Neural cell (in vitro differentiated cells): ENCODE results near the gene MCM9. TPM values are rescaled to one million over a fixed set of nuclear protein-coding genes. Genes with fewer than 3 reads are reported as not detected.

ENCODE experiments used
- H2AFZ ChIP-seq: fragments of 200-600, 300-800 bp; sonication (generic), shearing (Covaris generic); 2 replicates; pipeline ENCODE4 v1.6.0; 2014; ENCODE audit warnings: low read depth, mild to moderate bottlenecking, antibody characterized with exemption, low read length, moderate library complexity
- H3F3A ChIP-seq: fragments of 200-600 bp; shearing (Covaris generic); 2 replicates; pipeline ENCODE4 v1.6.1; 2016; ENCODE audit warnings: mild to moderate bottlenecking, moderate library complexity, mixed read lengths, antibody characterized with exemption, low read length; ENCODE audit not compliant: insufficient read depth, poor library complexity, severe bottlenecking
- H3K27ac ChIP-seq: fragments of 200-600, 300-800 bp; sonication (generic), shearing (Covaris generic); 2 replicates; pipeline ENCODE4 v1.5.1; 2014; ENCODE audit warnings: mild to moderate bottlenecking, low read length, moderate library complexity
- H3K27me3 ChIP-seq: fragments of 300-800, 200-600 bp; sonication (generic), shearing (Covaris generic); 2 replicates; pipeline ENCODE4 v1.6.0; 2014; ENCODE audit warnings: mild to moderate bottlenecking, low read depth, low read length, moderate library complexity; ENCODE audit not compliant: insufficient read depth
- H3K36me3 ChIP-seq: fragments of 300-800, 200-600 bp; sonication (generic), shearing (Covaris generic); 2 replicates; pipeline ENCODE4 v1.5.1; 2014; ENCODE audit warnings: mild to moderate bottlenecking, antibody characterized with exemption, low read length, moderate library complexity; ENCODE audit not compliant: insufficient read depth
- H3K4me2 ChIP-seq: fragments of 300-800, 200-600 bp; sonication (generic), shearing (Covaris generic); 2 replicates; pipeline ENCODE4 v1.6.0; 2014; ENCODE audit warnings: mild to moderate bottlenecking, low read length
- H3K4me3 ChIP-seq: fragments of 300-800, 200-600 bp; sonication (generic), shearing (Covaris generic); 2 replicates; pipeline ENCODE4 v1.5.1; 2014; ENCODE audit warnings: mild to moderate bottlenecking, low read length, moderate library complexity
- H3K79me2 ChIP-seq: fragments of 200-600 bp; shearing (Covaris generic); replicated peaks from 2 replicates; pipeline ENCODE4 v1.6.0; 2014; ENCODE audit warnings: mild to moderate bottlenecking, low read length, moderate library complexity; ENCODE audit not compliant: insufficient read depth
- H3K9ac ChIP-seq: fragments of 300-800, 200-600 bp; sonication (generic), shearing (Covaris generic); 2 replicates; pipeline ENCODE4 v1.6.1; 2016; ENCODE audit warnings: mild to moderate bottlenecking, low read length, mixed read lengths
- H3K9me2 ChIP-seq: fragments of 200-600 bp; shearing (Covaris generic); 2 replicates; pipeline ENCODE4 v1.6.1; 2016; ENCODE audit warnings: mild to moderate bottlenecking, low read length, mixed read lengths; ENCODE audit not compliant: insufficient read depth
- H3K9me3 ChIP-seq: fragments of 200-600, 300-800 bp; sonication (generic), shearing (Covaris generic); 2 replicates; pipeline ENCODE4 v1.6.1; 2016; ENCODE audit warnings: mild to moderate bottlenecking, mixed run types, low read length, moderate library complexity, mixed read lengths
- H4K20me1 ChIP-seq: fragments of 200-600 bp; shearing (Covaris generic); 2 replicates; pipeline ENCODE4 v1.6.1; 2016; ENCODE audit warnings: mild to moderate bottlenecking, mixed run types; ENCODE audit not compliant: insufficient read depth
- EP300 ChIP-seq: fragments of 450-650 bp; conservative IDR thresholded peaks from 2 replicates; pipeline ENCODE4 v1.6.1; 2014; ENCODE audit warnings: antibody characterized with exemption, mild to moderate bottlenecking, moderate library complexity; ENCODE audit not compliant: poor library complexity, severe bottlenecking
- EZH2 ChIP-seq: fragments of 200-600, 300-800 bp; shearing (Covaris generic), sonication (generic); IDR thresholded peaks from 2 replicates; pipeline ENCODE4 v1.6.1; 2014; ENCODE audit warnings: antibody characterized with exemption, low read length, borderline replicate concordance, mild to moderate bottlenecking; ENCODE audit not compliant: insufficient read depth, poor library complexity, severe bottlenecking
- MXI1 ChIP-seq: fragments of 450-650 bp; conservative IDR thresholded peaks from 2 replicates; pipeline ENCODE4 v1.6.1; 2014; ENCODE audit warnings: antibody characterized with exemption, mild to moderate bottlenecking; ENCODE audit not compliant: poor library complexity, severe bottlenecking
- POLR2AphosphoS5 ChIP-seq: IDR thresholded peaks from 2 replicates; pipeline ENCODE4 v1.6.1; 2012
- RAD21 ChIP-seq: fragments of 450-650 bp; conservative IDR thresholded peaks from 2 replicates; pipeline ENCODE4 v1.6.1; 2014; ENCODE audit warnings: antibody characterized with exemption, mild to moderate bottlenecking, moderate library complexity
- SMC3 ChIP-seq: fragments of 450-650 bp; conservative IDR thresholded peaks from 2 replicates; pipeline ENCODE4 v1.6.1; 2014; ENCODE audit warnings: antibody characterized with exemption, mild to moderate bottlenecking, moderate library complexity; ENCODE audit not compliant: poor library complexity
- TAF1 ChIP-seq: IDR thresholded peaks from 2 replicates; pipeline ENCODE4 v1.6.1; 2012; ENCODE audit warnings: low read depth
- polyA plus RNA-seq: library from polyadenylated mRNA; depleted of rRNA; stranded (reverse); fragments of >200 nt; gene quantifications from 2 replicates; pipeline ENCODE4 v1.2.3, GENCODE V29; 2014
- TF ChIP-seq, protein P1 (sequence below): fragments of 450-650 bp; IDR thresholded peaks from 2 replicates; pipeline ENCODE4 v1.5.1; 2014; ENCODE audit warnings: antibody characterized with exemption, mild to moderate bottlenecking, moderate library complexity; ENCODE audit not compliant: poor library complexity, severe bottlenecking
- TF ChIP-seq, protein P2 (sequence below): IDR thresholded peaks from 2 replicates; pipeline ENCODE4 v1.6.1; 2012; ENCODE audit warnings: borderline replicate concordance

Gene MCM9
- polyA plus RNA-seq, 1 donor from 2014 or later, result 7.8 TPM

- no peaks in the 10 kb centered on the region for H3K9me2 ChIP-seq
- H3F3A ChIP-seq, result no peaks in the 10 kb centered on the region
- H3K4me3 ChIP-seq, result no peak overlapping the region
- H3K79me2 ChIP-seq, result no peaks in the 10 kb centered on the region
- no peaks in the 10 kb centered on the region for H3K36me3 ChIP-seq
- H2AFZ ChIP-seq, result no peak overlapping the region
- H3K4me2 ChIP-seq, result no peak overlapping the region
- TF ChIP-seq RAD21, result no peak
- no peak for TF ChIP-seq EZH2
- no peak for TF ChIP-seq EP300
- TF ChIP-seq SMC3, result no peak
- TF ChIP-seq, protein P1, sequence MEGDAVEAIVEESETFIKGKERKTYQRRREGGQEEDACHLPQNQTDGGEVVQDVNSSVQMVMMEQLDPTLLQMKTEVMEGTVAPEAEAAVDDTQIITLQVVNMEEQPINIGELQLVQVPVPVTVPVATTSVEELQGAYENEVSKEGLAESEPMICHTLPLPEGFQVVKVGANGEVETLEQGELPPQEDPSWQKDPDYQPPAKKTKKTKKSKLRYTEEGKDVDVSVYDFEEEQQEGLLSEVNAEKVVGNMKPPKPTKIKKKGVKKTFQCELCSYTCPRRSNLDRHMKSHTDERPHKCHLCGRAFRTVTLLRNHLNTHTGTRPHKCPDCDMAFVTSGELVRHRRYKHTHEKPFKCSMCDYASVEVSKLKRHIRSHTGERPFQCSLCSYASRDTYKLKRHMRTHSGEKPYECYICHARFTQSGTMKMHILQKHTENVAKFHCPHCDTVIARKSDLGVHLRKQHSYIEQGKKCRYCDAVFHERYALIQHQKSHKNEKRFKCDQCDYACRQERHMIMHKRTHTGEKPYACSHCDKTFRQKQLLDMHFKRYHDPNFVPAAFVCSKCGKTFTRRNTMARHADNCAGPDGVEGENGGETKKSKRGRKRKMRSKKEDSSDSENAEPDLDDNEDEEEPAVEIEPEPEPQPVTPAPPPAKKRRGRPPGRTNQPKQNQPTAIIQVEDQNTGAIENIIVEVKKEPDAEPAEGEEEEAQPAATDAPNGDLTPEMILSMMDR, result no peak
- TF ChIP-seq POLR2AphosphoS5, result no peak
- TF ChIP-seq, protein P2, sequence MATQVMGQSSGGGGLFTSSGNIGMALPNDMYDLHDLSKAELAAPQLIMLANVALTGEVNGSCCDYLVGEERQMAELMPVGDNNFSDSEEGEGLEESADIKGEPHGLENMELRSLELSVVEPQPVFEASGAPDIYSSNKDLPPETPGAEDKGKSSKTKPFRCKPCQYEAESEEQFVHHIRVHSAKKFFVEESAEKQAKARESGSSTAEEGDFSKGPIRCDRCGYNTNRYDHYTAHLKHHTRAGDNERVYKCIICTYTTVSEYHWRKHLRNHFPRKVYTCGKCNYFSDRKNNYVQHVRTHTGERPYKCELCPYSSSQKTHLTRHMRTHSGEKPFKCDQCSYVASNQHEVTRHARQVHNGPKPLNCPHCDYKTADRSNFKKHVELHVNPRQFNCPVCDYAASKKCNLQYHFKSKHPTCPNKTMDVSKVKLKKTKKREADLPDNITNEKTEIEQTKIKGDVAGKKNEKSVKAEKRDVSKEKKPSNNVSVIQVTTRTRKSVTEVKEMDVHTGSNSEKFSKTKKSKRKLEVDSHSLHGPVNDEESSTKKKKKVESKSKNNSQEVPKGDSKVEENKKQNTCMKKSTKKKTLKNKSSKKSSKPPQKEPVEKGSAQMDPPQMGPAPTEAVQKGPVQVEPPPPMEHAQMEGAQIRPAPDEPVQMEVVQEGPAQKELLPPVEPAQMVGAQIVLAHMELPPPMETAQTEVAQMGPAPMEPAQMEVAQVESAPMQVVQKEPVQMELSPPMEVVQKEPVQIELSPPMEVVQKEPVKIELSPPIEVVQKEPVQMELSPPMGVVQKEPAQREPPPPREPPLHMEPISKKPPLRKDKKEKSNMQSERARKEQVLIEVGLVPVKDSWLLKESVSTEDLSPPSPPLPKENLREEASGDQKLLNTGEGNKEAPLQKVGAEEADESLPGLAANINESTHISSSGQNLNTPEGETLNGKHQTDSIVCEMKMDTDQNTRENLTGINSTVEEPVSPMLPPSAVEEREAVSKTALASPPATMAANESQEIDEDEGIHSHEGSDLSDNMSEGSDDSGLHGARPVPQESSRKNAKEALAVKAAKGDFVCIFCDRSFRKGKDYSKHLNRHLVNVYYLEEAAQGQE, result no peak
- no peak for TF ChIP-seq MXI1
- no peak for TF ChIP-seq TAF1
- no peaks in the 10 kb centered on the region for H3K9me3 ChIP-seq
- H3K27me3 ChIP-seq, result no peaks in the 10 kb centered on the region
- no peak overlapping the region for H3K9ac ChIP-seq
- no peaks in the 10 kb centered on the region for H4K20me1 ChIP-seq
- H3K27ac ChIP-seq, result no peak overlapping the region
Measured at GRCh38 chr6:118965843-118966370, 30.9 kb upstream of the MCM9 start.

DNA sequence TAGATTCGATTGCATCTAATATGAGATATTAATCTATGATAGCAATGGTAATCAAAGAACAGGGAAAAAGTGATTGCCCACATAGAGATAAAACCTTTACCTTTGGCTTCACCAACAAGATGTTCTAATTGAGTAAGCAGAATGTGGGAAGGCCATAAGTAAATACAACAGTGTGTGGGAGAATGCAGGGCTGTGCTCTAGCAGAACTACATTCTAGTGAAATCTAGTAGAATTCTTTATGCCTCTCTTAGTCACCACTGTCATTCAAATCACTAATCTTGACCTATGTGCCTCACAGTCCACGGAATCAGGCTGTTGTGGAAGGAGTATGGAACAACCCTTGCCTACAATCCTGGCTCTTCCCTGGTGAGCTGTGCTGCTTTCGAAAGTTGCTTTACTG, 30.4 kb upstream of the MCM9 start:
- Histone ChIP-seq H2AFZ (no peak overlapping the region), H3K9me2 (no peaks in the 10 kb centered on the region), H3K36me3 (no peaks in the 10 kb centered on the region), H3K4me3 (no peak overlapping the region), H3F3A (no peaks in the 10 kb centered on the region), H3K9ac (no peak overlapping the region), H3K27me3 (no peaks in the 10 kb centered on the region), H3K9me3 (no peaks in the 10 kb centered on the region), H3K4me2 (no peak overlapping the region), H3K79me2 (no peaks in the 10 kb centered on the region), H4K20me1 (no peaks in the 10 kb centered on the region), H3K27ac (no peak overlapping the region)
- TF ChIP-seq EP300 (no peak), SMC3 (no peak), RAD21 (no peak), EZH2 (no peak), MXI1 (no peak)
- TF ChIP-seq, protein P1, result no peak
- TF ChIP-seq, protein P2, result no peak
